A549 treated with AZD9567 at 1 μM for 4 hours (cell line): ENCODE measurements around the gene ZNF382. TPM values are rescaled to one million over a fixed set of nuclear protein-coding genes. Genes with fewer than 3 reads are reported as not detected.

Experiments
- total RNA-seq: library from RNA; stranded (reverse); fragments of 200-300 nt; extraction: Qiagen RNA extraction; gene quantifications from 5 replicates; pipeline ENCODE4 v1.2.3, GENCODE V29; 2022; ENCODE audit not compliant: insufficient read depth

Gene ZNF382
- total RNA-seq: 0.05 to 0.09 TPM (median 0.05 TPM) in 3 of 5 replicates, not detected in the others

DNA sequence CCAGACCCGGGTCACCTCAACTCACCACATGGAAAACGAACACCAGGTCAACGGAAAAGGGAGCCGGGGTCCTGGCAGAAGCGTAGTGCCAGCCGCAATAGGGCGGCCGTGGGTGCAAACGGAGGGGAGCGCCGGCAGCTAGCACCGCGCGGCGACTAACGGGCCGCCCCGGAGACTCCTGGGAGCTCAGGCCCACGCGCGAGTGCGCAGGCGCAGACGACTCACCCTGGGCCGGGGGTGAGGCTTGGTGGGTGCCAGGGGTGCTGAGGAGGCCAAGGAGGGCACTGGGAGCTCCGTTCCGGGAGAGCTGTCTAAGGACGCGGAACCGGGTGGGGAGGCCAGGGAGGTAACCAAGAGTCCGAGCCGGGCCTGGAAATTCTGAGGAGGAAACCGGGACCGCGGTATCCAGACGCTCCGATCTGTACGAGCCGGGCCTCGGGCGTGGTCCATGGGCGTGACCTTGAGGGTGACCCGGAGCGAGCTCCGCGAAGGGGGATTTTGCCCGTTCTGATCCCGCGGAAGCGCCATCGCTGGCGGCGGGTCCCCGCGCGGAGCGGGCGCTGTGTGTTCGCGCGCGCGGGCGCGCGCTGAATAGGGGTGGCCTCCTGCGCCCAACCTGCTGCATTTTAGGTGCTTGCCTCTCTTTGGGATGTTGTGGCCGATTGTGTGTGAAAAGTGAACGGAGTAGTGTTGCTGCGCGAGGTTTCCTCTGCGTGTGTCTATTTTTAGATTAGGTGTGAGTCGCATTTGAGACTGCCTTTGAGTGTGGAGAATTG, at the start of gene ZNF382:
Gene ZNF382, plus strand, starts transcription at position 213 of the 776 bp plus-strand sequence. CDS start 4,602 bp downstream, outside the sequence.

DNA sequence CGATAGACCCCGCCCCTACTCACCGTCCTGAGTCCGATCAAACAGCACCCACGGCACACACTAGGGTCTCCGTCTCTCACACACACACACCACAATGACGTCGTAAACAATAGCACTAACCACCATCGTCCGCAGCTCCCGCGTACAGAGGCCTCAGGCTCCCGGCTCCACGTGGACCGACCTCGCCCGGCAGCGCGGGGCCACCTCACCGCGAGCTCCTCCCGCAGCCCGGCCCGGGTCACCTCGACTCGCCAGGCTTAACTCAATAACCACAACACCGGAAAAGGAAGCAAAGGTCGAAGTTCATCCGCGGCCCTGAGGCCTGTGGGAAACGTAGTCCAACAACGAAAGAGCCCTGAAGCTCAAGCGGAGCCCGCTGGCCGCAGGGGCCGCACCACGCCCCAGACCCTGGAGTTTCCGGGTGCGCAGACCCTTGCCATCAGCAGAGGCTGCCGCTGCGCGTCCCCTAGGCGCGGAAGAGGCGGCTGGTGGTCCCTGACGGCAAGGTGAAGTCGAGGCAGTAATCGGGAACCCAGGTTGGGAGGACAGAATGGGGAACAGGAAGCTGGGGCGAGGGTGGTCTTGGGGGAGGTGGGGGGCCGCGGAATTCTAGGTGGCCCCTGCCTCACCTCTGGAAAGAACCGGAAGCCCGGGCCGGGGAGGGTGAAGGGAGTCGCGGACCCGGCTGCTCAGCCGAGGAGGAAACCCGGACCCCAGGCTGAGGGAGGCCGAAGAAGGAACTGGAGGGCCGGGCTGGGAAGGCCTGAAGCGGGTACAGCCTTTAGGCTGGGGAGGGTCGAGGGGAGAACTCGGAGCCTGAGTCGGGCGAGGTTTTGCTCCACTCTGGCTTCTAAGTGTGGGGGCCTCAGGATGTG, 31.9 kb upstream of the ZNF382 start, which contains the start of gene ZNF529:
Gene ZNF529, minus strand, starts transcription at position 273 of the 875 bp plus-strand sequence. CDS start 946 bp downstream, outside the sequence.

Other genes starting within 250 kb of the ZNF382 start
- gene ZFP14, start 226.1 kb upstream of the ZNF382 start, total RNA-seq: 0.50 to 2.4 TPM (median 1.9 TPM) in 5 replicates
- gene ZFP82, start 186.7 kb upstream of the ZNF382 start, total RNA-seq: 1.8 to 2.7 TPM (median 2.1 TPM) in 5 replicates
- gene ZNF566, start 115.8 kb upstream of the ZNF382 start, total RNA-seq: 8.4 to 19.5 TPM (median 9.1 TPM) in 5 replicates
- gene ZNF260, start 77.0 kb upstream of the ZNF382 start, total RNA-seq: 4.6 to 8.2 TPM (median 6.7 TPM) in 5 replicates
- 2.3 to 3.4 TPM (median 2.9 TPM) in 5 replicates for gene ZNF529, start 32.0 kb upstream of the ZNF382 start, total RNA-seq
- 7.5 to 11.8 TPM (median 7.8 TPM) in 5 replicates for gene ZNF461, start 61.5 kb downstream of the ZNF382 start, total RNA-seq
- 8.5 to 15.4 TPM (median 9.9 TPM) in 5 replicates for gene ZNF567, start 82.3 kb downstream of the ZNF382 start, total RNA-seq
- 0.29 to 0.63 TPM (median 0.33 TPM) in 5 replicates for gene ZNF850, start 167.5 kb downstream of the ZNF382 start, total RNA-seq
- gene ZNF790, start 233.1 kb downstream of the ZNF382 start, total RNA-seq: 0.06 to 0.44 TPM (median 0.17 TPM) in 4 of 5 replicates, not detected in the other
- gene ZNF345, start 245.6 kb downstream of the ZNF382 start, total RNA-seq: 0.06 to 1.0 TPM (median 0.15 TPM) in 5 replicates